Body of pancreas (tissue), 4 donors: ENCODE results near the gene KIFC3. TPM values are rescaled to one million over a fixed set of nuclear protein-coding genes. Genes with fewer than 3 reads are reported as not detected.

Experiments
- ATAC-seq: fragments of 150-250 bp; one replicate; pipeline ENCODE4 v1.9.1; 2016
- DNase-seq, 4 donors: peaks; one replicate each; pipeline ENCODE4 v3.0.0-alpha.2; 2019
- H3K27ac ChIP-seq, 4 donors: fragments of 200-600 bp; sonication (generic); 1 replicate in 3 of 4; 2 replicates in 1 of 4; pipeline versions ENCODE4 v1.5.1 to v1.6.1; 2016 to 2019; ENCODE audit warnings: mild to moderate bottlenecking in 1 of 4, mixed read lengths in 1 of 4, moderate library complexity in 1 of 4
- H3K27me3 ChIP-seq, 2 donors: fragments of 200-600 bp; sonication (generic); one replicate each; pipeline ENCODE4 v1.6.0; 2016; ENCODE audit warnings: mild to moderate bottlenecking in 1 of 2
- H3K36me3 ChIP-seq, 2 donors: fragments of 200-600 bp; sonication (generic); replicated peaks in 1 of 2; 2 replicates each; pipeline ENCODE4 v1.5.1; 2016; ENCODE audit warnings: low read depth in 2 of 2; ENCODE audit not compliant: insufficient read depth in 1 of 2
- H3K4me1 ChIP-seq: fragments of 200-600 bp; sonication (generic); one replicate; pipeline ENCODE4 v1.6.0; 2016
- H3K4me3 ChIP-seq, 2 donors: fragments of 200-600 bp; sonication (generic); 1 replicate in 1 of 2; 2 replicates in 1 of 2; pipeline ENCODE4 v1.5.1; 2016 to 2019
- H3K9me3 ChIP-seq, 3 donors: fragments of 200-600 bp; sonication (generic); 1 replicate in 2 of 3; 2 replicates in 1 of 3; pipeline ENCODE4 v1.5.1; 2016
- POLR2A ChIP-seq, 3 donors: fragments of 450-650 bp; IDR thresholded peaks; one replicate each; pipeline ENCODE4 v1.6.1; 2016; ENCODE audit warnings: antibody characterized with exemption in 3 of 3, mild to moderate bottlenecking in 2 of 3
- WGBS, 2 donors: methylation state at CpG; one replicate each; pipeline ENCODE4 v1.1.5; 2017; 5-methylcytosine and 5-hydroxymethylcytosine counted together
- intact Hi-C: fragments of 100-400 bp; cut with DNase I; formaldehyde crosslinking; loops from one replicate; pipeline ENCODE4 v1.15.1; 2023
- total RNA-seq, 2 donors: library from RNA; depleted of rRNA; stranded (reverse); fragments of >200 nt; gene quantifications; one replicate each; pipeline ENCODE4 v1.1.0, GENCODE V29; 2016
- TF ChIP-seq, protein P1 (sequence below), 7 experiments: fragments of 450-650 bp in 4 of 7; fragments of 200-600 bp in 3 of 7; sonication (generic) in 3 of 7; IDR thresholded peaks; one replicate each; pipeline ENCODE4 v1.5.1; 2016 to 2019; ENCODE audit warnings: antibody characterized with exemption in 7 of 7

KIFC3 gene
- total RNA-seq, 2 donors from 2014 or later, result 120 to 205 TPM

DNA sequence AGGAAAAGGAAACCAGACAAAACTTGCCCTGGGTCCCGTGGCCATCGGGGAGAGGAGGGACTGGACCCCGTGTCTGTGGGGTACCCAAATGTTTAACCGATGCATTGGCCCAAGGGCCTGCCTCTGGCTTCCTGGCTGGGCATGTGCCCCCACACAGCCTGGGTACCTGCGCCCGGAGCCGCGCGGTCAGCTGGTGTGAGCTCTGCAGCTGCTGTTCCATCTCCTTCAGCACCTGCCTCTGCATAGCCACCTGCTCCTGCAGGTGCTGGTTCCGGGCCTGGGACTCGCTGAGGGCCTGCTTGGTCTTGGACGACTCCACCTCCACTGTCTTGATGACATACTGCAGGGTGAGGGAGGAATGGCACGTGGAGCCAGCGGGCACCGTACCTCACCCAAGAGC is 31.9 kb downstream of the KIFC3 start:
- H3K4me1 ChIP-seq, result peaks cover 35% of the 10 kb centered on the region
- intact Hi-C loops, result no loop called here
- H3K27me3 ChIP-seq, result no peaks in the 10 kb centered on the region
- WGBS, 2 donors, result 90 to 93% methylated on average over 13 to 14 of the region's 15 CpGs
- peaks cover 0 to 18% of the 10 kb centered on the region in 2 donors for H3K36me3 ChIP-seq
- H3K4me3 ChIP-seq, result no peak overlapping the region
- no peak for DNase-seq
- no peak overlapping the region for H3K27ac ChIP-seq
- no peak for ATAC-seq
- TF ChIP-seq POLR2A (IDR thresholded peaks at IDR 0.05), result no peak
- TF ChIP-seq, protein P1, sequence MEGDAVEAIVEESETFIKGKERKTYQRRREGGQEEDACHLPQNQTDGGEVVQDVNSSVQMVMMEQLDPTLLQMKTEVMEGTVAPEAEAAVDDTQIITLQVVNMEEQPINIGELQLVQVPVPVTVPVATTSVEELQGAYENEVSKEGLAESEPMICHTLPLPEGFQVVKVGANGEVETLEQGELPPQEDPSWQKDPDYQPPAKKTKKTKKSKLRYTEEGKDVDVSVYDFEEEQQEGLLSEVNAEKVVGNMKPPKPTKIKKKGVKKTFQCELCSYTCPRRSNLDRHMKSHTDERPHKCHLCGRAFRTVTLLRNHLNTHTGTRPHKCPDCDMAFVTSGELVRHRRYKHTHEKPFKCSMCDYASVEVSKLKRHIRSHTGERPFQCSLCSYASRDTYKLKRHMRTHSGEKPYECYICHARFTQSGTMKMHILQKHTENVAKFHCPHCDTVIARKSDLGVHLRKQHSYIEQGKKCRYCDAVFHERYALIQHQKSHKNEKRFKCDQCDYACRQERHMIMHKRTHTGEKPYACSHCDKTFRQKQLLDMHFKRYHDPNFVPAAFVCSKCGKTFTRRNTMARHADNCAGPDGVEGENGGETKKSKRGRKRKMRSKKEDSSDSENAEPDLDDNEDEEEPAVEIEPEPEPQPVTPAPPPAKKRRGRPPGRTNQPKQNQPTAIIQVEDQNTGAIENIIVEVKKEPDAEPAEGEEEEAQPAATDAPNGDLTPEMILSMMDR (IDR thresholded peaks at IDR 0.05), result no peak
- no peaks in the 10 kb centered on the region for H3K9me3 ChIP-seq

DNA sequence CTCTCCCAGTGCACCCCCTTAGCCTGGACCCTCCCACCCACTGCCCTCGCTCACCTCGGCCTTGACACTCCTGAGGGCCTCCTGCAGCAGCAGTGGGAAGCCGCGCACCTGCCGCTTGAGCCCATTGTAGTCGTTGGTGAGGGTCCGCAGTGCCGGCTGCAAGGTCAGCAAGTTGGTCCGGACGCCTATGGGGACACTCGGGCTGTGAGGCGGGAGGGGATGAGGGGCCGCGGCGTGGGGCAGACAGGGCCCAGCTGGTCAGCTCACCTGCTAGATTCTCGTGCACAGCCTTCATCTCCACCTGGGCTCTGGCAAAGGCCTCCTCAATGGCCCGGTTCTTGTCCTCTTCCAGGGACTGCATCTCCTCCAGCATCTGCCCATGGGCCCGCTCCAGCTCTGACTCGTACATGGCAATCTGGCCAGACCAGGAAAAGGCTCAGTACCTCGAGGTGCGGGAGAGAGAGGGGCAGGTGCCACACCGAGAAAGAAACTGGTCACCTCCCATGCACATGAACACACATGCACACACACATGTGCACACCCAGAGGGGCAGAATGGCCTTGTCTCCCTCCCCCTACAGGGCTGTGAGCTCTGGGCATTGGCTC is 32.6 kb downstream of the KIFC3 start:
- ATAC-seq, result no peak
- DNase-seq, result no peak
- no peak for TF ChIP-seq POLR2A (IDR thresholded peaks at IDR 0.05)
- TF ChIP-seq, protein P1 (IDR thresholded peaks at IDR 0.05), result no peak
- peaks cover 0 to 18% of the 10 kb centered on the region in 2 donors for H3K36me3 ChIP-seq
- intact Hi-C loops, result no loop called here
- no peak overlapping the region for H3K27ac ChIP-seq
- no peak overlapping the region for H3K4me3 ChIP-seq
- no peaks in the 10 kb centered on the region for H3K27me3 ChIP-seq
- H3K9me3 ChIP-seq, result no peaks in the 10 kb centered on the region
- H3K4me1 ChIP-seq, result peaks cover 28% of the 10 kb centered on the region
- WGBS, 2 donors, result 83 to 85% methylated on average over 18 to 22 of the region's 22 CpGs

DNA sequence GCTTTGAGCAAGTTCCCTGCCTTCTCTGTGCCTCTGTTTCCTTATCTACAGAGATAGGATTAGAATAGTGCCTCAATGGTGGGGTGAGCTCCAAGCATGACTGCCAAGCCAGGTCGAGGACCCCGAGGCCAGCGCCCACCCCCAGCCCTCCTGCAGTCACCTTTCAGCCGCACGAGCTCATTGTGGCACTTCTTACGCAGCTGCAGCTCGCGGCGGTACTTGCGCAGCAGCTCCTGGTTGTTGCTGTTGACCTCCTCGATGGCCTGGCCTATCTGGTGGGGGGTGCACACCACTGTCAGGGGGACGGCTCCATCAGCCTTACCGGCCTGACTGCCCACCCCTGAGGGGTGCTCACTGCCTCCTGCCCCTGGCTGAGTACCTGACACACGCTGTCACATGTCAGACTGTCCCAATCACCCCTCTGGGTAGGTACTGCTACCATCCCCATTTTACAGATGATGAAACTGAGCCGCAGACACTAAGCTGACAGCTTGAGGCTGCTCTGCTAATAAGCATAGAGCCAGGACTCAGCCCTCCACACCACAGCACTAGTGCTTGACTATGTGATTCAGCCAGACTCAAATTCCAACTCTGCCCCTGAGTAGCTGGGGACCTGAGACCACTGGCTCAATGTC is 35.5 kb downstream of the KIFC3 start:
- H3K27me3 ChIP-seq, result no peaks in the 10 kb centered on the region
- H3K9me3 ChIP-seq, result no peaks in the 10 kb centered on the region
- H3K4me1 ChIP-seq, result no peaks in the 10 kb centered on the region
- WGBS, 2 donors, result 80 to 89% methylated on average over 1 to 15 of the region's 15 CpGs
- DNase-seq (no peak), ATAC-seq (no peak)
- peaks cover 0 to 18% of the 10 kb centered on the region in 2 donors for H3K36me3 ChIP-seq
- TF ChIP-seq, protein P1 (IDR thresholded peaks at IDR 0.05), result no peak
- TF ChIP-seq POLR2A (IDR thresholded peaks at IDR 0.05), result no peak
- intact Hi-C loops, result no loop called here
- H3K27ac ChIP-seq, result no peak overlapping the region
- no peak overlapping the region for H3K4me3 ChIP-seq

DNA sequence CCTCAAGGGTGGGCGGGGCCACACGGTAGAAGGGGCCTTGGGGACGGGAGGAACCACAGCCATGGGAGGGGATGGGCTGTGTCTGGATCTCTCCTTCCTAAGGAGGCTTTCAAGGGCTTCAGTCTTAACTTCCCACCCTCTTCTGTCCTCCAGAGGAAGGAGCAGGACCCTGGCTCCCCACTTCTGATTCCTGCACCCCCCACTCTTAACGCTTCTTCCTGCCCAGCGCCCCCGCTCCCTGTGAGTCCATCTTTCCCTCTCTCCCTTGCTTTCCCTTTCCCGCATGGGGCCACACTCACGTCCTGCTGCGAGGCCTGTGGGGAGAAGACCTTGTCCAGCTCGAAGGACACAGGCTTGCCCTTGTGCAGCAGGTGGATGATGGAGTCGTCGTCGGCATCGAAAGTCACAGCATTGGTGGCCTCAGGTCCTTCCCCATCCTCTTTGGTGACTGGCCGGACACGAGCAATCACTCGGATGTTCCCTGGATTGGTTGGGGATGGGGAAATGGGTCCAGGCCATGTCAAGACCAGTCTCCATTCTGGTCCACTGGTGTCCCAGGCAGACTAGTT is 37.0 kb downstream of the KIFC3 start:
- 89 to 96% methylated on average over 15 to 16 of the region's 17 CpGs for WGBS, 2 donors
- no peak overlapping the region for H3K27ac ChIP-seq

More for the DNA sequence above, 37.0 kb downstream of the KIFC3 start:
- Histone ChIP-seq H3K4me1 (no peaks in the 10 kb centered on the region), H3K4me3 (no peak overlapping the region), H3K9me3 (no peaks in the 10 kb centered on the region), H3K36me3 (peaks cover 0 to 19% of the 10 kb centered on the region in 2 donors), H3K27me3 (no peaks in the 10 kb centered on the region)
- TF ChIP-seq, protein P1 (IDR thresholded peaks at IDR 0.05), result no peak
- no peak for TF ChIP-seq POLR2A (IDR thresholded peaks at IDR 0.05)
- intact Hi-C loops, result no loop called here
- DNase-seq (no peak), ATAC-seq (no peak)
